DMS79 treated with DMSO at 0.1 percent for 48 hours (cell line): ENCODE results near the gene CHST11.

Experiments
- DNase-seq: peaks from one replicate; lab custom pipeline; 2025; lab: John Stamatoyannopoulos, UW

Gene CHST11

DNA sequence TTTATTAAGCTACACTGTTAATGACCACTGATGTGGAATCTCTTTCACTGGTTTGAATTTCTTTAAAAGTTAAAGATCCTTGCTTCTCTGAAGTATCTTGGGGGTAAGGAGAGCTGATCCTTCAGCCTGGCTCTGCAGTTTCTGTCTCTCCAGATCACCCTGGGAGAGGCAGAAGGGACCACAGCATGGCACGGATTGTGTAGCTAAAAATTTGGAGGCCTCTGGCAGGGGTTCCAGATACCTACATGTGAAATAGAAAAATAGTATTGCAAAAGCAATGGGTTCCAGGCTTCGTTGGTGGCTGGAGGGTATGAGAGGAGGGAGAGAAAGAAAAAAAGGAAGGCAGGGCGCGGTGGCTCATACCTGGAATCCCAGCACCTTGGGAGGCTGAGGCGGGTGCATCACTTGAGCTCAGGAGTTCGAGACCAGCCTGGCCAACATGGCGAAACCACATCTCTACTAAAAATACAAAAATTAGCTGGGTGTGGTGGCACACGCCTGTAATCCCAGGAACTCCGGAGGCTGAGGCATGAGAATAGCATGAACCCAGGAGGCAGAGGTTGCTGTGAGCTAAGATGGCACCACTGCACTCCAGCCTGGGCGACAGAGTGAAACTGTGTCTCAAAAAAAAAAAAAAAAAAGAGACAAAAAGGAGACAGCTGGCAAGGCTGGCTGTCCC is 3.4 kb downstream of the CHST11 start:
- no peak for DNase-seq

DNA sequence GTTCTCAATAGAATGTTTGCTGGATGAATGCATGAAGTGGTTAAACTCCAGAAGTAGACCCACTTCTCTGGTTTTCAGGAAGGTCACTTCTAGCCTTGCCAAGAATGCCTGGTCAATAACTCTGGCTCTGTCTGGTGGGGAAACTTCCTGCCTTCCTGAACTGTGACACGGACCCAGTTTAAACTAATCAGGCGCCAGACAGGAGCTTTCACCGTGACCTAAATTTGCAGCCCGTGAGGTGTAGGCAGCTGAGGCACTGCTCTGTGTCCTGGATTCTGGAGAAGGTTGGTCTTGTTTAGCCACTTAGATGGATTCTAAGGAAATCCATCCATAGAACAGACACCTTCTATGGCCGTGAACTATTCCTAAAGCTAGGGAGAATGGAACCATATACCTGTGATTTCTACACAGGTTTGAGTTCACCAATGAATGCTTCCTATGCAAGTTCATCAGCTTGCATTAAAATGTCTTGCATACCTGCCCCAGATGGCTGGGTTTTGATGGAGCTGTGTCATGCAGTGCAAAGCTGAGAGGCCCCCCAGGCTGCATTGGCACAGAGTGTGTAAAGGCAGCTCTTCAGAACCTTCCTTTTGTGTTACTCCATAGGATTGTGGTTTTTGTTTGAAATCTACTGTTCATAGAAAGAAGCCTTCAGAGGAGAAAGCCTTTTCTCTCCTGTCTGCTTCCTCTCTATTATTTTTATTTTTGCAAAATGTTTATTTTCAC is 4.4 kb downstream of the CHST11 start:
- peak; percentile 39 for DNase-seq

DNA sequence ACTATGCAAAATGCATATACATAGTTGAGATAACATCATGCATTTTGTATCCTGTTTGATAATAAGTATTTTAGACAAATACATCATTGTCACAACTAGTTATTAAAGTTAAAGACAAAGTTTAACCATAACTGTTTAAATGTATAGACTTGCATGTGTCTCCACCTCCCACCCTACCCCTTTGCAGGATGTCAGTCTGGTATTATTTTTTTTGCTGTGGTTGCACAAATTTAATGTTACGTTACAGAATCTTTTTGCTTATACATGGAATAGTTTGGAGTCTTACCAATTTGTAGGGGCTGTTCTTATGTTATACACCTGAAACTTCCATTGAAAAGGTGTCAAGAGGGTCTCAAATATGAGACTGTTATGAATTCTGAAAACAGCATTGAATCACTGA is 5.6 kb downstream of the CHST11 start:
- no peak for DNase-seq

DNA sequence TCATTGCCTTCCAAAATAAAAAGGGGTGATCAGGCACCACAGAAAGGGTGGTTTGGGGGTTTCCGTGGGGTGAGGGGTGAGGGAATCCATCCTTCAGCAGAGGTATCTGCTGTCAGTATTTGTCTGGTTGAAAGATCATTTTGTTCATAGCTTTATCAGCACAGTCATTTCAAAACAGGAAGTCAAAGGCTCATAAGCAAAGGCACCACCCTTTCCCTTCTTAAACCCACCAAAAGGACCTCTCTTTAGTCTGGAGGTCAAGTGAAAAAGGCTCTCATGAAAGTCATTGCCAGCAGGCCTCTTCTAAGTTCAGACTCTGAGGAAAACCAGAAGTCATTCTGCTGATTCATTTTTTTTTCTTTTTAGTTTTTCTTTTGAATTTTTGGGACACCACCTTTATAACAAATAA is 6.2 kb downstream of the CHST11 start:
- DNase-seq: peak; percentile 9

DNA sequence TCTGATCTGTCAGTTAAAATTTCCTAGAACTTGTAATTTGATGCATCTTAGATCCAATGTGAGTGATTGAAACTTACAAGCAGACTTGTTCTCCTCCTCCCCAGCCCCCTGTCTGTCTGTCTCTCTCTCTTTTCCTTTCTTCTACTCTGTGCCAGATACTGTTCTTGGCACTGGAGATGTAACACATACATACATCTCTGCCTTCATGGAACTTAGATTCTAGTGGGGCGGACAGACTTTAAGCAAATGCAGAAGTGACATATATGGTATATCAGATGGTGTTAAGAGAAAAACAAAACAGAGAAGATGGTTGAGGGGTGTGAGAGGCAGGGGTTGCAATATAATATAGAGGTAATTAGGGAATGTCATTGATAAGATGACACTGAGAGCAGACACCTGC is 6.6 kb downstream of the CHST11 start:
- DNase-seq: no peak

DNA sequence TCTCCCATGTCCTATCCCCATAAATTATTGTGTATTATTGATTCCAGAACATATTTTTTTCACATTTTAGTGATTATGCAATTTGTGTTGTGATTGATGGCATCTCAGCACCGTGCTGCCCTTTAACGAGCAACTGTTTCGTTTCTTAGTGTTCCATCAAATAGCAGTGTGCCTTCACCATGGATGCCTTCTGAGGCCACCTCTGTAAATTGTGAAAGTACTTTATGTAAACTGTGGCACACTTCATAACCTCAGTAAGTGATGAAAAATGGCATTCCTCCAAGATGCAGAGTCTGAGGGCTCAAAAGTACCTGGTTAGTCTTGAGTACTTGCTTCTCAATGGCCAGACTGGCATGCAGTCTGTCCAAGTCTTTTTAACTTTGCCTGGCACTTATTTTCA is 8.2 kb downstream of the CHST11 start:
- DNase-seq: peak; percentile 98

DNA sequence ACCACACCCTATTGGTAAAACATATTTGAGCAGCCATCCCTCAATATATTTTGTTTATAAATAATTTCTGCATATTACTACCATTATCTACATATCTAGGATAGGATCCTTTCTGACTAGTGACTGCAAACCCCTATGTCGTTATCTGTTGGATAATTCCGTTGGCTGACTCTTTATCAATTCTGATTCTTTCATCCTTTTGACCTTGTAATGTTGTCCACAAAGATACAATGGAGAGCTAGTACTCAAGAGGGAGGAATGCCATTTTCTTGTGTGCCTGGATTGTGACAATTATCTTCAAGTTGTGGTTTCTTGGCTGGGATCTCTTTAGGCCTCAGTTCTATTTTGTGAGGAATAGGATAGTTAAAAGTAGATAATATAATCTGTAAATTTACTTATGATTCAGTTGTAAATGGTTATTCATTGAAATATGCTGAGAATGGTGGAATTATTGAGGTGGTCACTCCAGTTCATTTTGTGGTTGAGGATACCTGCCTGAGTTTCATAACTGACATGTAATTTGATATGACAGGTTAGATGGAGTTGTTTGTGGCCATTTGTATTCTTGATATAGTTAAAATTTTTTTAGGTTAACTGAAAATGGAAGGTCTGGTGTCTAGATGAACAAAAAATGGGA is 10.1 kb downstream of the CHST11 start:
- no peak for DNase-seq

DNA sequence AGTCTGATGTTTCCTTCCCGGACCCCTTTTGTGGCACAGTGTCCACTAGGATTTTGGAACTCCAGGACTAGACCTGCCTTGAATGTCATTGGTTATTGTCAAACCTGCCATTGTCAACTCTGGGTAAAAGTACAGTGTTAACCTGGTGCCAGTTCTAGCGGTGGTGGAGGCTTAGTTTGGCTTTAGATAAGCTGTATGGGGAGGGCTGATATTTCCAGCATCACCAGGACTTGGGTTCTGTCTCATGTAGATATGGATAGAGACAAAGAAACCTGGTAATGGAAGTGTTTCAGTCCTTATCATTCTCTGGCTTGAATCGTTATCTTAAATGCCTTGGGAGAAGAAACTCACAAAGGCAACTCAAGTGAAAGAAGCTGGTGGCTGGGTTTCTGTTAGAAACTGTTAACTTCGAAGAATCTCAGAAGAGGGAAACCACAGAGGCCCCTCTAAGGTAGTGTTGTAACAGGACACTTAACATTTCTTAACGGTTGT is 10.6 kb downstream of the CHST11 start:
- no peak for DNase-seq

DNA sequence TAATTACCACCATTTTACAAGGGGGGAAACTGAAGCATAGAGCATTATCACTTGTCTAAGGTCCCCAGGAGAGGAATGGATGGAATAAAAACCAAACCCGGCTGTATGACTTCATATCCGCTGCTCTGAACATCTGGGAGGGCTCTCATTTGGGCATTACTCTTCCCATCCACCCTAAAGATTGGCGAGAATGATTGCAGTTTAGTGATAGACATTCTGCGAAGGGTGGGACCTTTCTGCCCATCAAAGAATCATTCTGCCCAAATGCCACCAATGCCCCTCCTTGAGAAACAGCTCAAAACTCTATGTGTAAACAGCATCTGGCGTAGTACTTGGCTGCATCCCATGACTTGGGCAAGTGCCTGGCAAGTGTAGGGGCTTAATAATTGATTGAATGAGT is 11.6 kb downstream of the CHST11 start:
- DNase-seq: no peak

DNA sequence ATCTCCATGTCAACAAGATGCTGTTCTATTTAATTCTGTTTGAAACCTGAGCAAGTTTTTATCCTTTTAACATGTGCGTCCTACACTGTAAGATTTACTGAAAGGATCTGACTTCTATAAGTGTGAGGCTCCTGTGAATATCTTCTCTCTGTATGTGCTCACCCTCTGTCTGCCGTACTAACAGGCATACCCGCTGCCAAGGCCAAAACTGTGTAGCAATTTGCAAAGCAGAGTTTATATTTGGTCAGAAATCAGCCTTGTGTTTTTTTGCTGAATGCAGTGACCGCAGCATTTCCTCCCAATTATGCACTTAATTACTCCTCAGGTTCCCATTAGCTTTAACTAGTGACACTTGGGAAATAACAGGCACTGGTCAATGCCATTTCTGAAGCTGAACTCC is 12.3 kb downstream of the CHST11 start:
- no peak for DNase-seq

DNA sequence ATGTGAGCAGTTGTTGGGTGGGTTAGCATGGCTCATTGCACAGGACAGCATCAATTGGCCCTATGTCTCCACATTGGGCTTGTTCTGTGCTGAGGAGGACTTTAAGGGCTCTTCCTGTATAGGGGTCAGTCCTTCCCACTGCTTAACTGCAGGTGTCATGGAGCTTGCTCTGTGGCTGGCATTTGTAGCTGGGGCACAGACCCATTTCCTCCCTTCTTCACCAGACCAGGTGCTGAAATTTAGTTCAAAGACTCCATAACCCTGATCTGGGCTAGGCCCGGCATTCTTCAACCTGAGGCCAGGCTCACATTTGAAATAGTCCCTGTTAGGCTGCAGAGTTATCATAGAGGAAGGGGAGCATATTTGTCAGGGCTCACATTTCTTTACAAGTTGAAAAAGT is 12.8 kb downstream of the CHST11 start:
- no peak for DNase-seq

DNA sequence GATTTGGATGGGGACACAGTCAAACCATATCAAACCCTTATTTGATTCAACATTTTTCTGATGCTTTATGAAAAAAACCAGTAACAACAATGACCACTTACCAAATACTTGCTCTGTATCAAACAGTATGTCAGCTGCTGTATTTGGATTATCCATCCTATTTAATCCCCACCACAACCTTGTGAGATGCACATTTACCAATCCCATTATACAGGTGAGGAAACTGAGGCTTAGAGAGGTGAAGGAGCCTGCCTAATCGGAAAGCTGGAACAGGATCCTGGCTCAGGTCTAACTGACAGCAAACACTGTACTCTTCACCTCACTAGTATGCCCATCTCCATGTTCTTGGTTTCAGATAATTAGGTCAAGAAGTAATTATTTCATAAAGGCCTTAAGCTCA is 13.8 kb downstream of the CHST11 start:
- DNase-seq: no peak

DNA sequence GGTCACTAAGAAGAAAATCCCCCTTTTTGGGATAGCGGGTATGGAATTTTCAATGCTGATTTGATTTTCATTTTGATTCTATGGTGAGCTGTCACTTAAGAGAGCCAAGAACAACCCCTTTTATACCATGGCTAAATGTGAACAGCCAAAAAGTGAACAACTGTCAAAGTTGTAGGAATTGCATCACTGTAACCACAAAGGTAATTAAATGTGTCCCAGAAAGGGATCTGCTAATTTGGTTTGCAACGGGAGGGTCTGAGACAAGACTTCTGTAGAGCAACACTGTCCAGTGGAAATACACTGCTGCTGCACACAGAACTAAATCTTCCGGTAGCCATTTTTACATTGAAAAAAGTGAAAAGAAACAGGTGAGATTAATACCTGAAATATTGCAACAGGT is 14.6 kb downstream of the CHST11 start:
- no peak for DNase-seq

DNA sequence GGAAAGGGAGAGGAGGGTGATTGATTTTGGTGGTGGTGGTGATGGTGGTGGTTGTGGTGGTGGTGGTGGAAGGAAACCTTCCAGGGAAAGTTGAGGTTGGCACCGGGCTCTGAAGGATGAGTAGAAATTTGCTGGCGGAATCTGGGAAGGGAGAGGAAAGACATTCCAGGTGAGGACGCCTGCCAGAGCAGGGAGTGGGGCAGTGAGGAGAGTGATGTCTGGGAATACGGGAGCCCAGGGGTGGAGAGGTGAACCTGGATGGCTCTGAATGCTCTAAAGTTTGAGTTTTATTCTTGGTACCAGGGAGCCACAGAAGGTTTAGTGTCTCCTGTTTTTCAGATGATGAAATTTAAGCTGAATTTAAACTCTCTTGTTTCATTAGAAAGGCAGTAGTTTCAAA is 16.0 kb downstream of the CHST11 start:
- DNase-seq: no peak

DNA sequence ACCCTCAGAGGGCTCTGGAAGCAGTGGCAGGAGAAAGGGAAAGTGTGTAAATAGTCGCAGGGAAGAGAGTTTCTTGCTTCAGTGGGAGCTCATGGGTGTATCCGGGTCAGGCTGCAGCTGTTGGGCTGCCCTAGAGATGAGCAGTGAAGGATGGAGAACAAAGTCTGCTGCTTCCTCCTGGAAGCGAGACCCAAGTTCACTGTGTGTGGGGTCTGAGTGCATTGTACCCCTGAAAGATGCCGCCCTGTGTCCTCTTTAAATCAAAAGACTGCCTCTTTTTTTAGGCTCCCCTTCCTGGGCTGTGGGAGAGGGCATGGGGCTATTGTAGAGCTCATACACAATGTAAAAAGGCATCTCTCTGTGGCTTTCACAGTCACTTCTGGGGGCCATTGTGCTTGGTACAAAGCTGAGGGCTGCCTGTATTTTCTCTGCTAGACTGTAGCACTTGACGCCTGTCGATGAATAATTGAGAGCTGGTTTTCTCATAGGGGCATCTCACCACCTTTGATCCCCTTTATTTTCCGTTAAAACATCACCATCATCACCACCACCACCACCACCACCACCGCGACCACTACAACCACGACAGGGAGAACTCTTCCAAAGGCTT is 16.7 kb downstream of the CHST11 start:
- DNase-seq: no peak

DNA sequence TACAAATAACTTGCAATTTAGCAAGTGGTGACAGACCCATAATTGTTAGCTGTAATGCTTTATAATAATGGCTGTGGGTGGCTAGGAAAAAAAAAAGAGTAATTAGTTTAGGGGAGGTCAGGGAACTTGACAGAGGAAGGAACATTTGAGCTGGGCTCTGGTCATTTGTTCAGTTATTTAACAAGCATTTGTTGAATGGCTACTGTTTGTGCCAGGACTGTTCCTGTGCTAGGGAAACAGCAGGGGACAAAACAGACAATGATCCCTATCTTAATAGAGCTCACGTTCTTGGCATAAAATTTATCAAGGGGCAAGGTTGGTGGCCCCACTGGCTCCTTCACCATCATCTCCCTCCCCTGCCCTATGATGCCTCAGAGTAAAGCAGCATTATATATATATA is 18.5 kb downstream of the CHST11 start:
- DNase-seq: no peak

DNA sequence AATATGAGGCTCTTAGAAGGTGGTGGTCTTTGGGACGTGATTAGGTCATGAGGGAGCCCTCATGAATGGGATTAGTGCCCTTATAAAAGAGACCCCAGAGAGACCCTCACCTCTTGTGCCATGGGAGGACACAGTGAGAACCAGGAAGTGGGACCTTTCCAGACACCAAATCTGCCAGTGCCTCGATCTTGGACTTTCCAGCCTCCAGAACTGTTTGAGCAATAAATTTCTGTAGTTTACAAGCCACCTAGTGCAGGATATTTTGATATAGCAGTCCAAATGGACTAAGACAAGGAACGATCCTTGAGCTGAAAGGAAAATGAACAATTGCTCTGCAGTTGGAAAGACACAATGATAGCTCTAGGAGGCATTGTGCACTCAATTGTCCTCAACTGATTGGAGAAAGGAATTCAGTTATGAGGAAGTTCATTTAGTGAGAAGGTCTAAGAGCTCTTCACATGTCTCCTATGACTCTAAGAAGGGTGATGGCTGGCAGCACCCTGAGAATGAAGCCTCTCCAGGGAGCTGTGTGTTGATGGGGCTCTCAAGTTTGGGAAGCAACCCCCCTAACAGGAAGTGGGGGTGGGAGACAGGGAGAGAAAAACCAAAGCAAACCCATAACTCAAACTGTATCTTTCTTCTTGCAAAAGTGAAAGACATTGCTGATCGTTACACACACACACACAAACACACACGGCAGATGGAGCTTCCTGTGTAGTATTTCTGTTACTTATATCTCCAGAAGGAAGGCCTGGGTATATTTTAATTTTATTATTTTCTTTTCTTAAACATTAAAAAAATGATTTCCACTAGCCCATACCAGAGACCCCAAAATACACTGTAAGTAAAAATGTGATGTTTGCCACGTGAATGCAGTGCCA is 21.0 kb downstream of the CHST11 start:
- DNase-seq: no peak

DNA sequence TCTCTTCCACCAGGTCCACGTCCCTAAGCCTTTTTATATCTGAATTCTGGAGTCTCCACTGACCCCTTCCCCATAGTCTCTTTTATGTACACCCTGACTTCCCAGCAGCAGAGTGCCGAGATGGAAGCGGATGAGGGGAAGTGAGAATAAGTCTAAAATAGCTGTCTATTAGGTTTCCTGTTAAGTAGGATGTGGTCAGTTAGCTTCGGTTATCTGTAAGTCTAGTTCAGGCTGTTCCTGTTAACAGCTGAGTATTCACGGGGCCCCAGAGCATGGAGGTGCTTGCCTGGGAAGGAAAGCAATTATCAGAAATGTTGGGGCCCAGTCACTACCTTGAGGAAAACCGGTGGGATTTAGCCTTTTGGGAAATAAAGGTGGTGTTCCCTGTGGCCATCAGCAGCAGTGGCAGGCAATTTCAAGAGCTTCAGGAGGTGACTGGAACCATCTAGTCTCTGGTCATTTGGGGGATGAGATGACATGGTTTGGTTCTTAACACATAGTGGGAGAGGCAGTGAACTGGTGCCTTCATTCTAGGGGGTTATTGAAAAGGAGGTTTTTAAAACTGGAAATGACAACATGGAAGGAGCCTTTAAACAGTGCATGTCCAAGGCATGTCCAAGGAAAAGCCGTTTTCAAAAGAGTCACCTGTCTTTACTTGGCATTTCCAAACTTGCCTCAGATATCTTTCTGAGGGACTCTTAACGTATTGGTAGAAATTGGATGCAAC is 21.8 kb downstream of the CHST11 start:
- no peak for DNase-seq

DNA sequence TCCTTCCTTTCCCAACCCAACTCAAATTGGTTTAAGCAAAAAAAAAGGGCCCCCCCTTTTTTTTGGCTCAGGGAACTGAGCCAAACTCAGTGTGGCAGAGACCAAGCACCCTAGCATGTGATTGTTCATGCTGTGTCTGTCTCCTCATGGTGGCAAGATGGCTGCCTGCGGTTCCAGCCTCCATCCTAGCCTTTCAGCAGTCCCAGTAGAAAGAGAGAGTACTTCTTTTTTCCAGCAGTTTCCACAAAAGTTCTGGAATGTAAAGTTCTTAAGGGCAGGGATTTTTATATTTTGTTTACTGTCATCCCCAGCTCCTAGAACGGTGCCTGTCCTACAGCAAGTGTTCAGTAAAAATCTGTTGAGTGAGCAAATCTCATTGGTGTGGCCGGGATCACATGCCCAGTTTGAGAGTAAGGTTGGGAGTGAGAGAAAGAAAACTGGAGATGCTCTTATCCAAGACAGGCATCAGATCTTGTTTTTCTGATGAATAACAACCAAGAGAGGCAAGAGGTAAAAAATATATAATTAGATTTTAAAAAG is 22.4 kb downstream of the CHST11 start:
- no peak for DNase-seq

DNA sequence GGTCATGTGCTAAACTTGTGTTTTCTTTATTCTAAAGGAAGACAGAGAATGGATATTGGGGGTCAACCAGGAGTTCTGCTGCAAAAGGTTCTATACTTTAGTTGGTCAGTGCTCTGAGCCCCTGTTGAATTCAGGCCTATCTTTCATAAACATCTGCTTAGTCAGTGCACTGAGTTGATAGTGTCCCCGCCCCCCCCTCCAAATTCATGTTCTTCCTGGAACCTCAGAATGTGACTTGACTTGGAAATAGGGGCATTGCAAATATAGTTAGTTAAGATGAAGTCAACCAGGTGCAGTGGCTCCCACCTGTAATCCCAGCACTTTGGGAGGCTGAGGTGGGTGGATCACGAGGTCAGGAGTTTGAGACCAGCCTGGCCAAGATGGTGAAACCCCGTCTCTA is 23.3 kb downstream of the CHST11 start:
- DNase-seq: no peak
